Measurements from ENCODE around the gene ANKS3. TPM values are rescaled to one million over a fixed set of nuclear protein-coding genes. Genes with fewer than 3 reads are reported as not detected.

Gene ANKS3
- total RNA-seq, 5 donors from 2014 or later (not counting 1 experiment from before 2014, with no cell fraction given) = 24.2 to 37.1 (median 32.2) TPM

- peak within 1 kb of the TSS; percentile 78 to 86 (median 83) for H3K4me3 Mint-ChIP-seq
- H3K27me3 Mint-ChIP-seq = no peaks in the 10 kb centered on the region
These were observed 40.6 kb downstream of the ANKS3 start, which contains the start of gene NUDT16L1 for GRCh38 chr16:4693296-4693955. NUDT16L1 (plus strand) TSS chr16:4693562; CDS start chr16:4693727, 165 bp downstream.

GRCh38 chr16:4692460-4693295, 41.4 kb downstream of the ANKS3 start:
- Histone ChIP-seq H3K4me1 (ENCODE audit: control insufficient read depth in 1 of 2, extremely low read depth in 1 of 2, insufficient read depth in 2 of 2, low read length in 2 of 2) (peaks cover 5 to 40% of the 10 kb centered on the region in 2 experiments), H3K9me3 (no peaks in the 10 kb centered on the region), H3K4me3 (ENCODE audit: control insufficient read depth in 1 of 2, extremely low read depth in 1 of 2, low read length in 1 of 2) (peak overlapping the region; percentile 75 to 87), H3K27me3 (replicated peaks in 1 of 2; ENCODE audit: control insufficient read depth in 2 of 2, extremely low read depth in 1 of 2, insufficient read depth in 2 of 2, low read length in 1 of 2) (no peaks in the 10 kb centered on the region), H3K36me3 (ENCODE audit: control insufficient read depth in 2 of 2, extremely low read depth in 1 of 2, insufficient read depth in 1 of 2, low read length in 1 of 2) (peaks cover 18 to 30% of the 10 kb centered on the region in 2 donors), H3K27ac (ENCODE audit: low read length) (peak overlapping the region; percentile 61)
- peak in 3 of 35 experiments; percentile 16 to 48 (median 21) for DNase-seq
- peak; percentile 6 to 10 (median 8) for ATAC-seq (replicated peaks in 1 of 4)
- Mint-ChIP-seq H3K4me1 (peaks cover 17 to 22% (median 19%) of the 10 kb centered on the region in 3 donors), H3K36me3 (peaks cover 6% of the 10 kb centered on the region), H3K9me3 (no peaks in the 10 kb centered on the region), H3K27ac (peak overlapping the region; percentile 80 to 90), H3K4me3 (peak overlapping the region; percentile 78 to 86 (median 83)), H3K27me3 (no peaks in the 10 kb centered on the region)
- WGBS (ENCODE audit: insufficient coverage) = 14% methylated on average over 26 of the region's 31 CpGs
- ChIA-PET CTCF (interaction anchor here in 1 of 2 donors (0.6 to 1.0 kb wide), 2 partner anchors 18 to 68 kb away, joined by 3 read pairs; partner anchors contain the start of gene MGRN1), POLR2A (interaction anchor here (0.5 to 1.4 kb wide), 4 partner anchors 42 to 132 kb away, joined by 3 to 7 read pairs (median 4); partner anchors contain the start of gene DNAAF8 (in 1 of the 2))

More at GRCh38 chr16:4693296-4693955, 40.6 kb downstream of the ANKS3 start, which contains the start of gene NUDT16L1:
- Histone ChIP-seq H3K27ac (ENCODE audit: low read length) (peak within 1 kb of the TSS; percentile 61), H3K4me1 (ENCODE audit: control insufficient read depth in 1 of 2, extremely low read depth in 1 of 2, insufficient read depth in 2 of 2, low read length in 2 of 2) (peaks cover 5 to 40% of the 10 kb centered on the region in 2 experiments), H3K4me3 (ENCODE audit: control insufficient read depth in 1 of 2, extremely low read depth in 1 of 2, low read length in 1 of 2) (peak within 1 kb of the TSS; percentile 75 to 87), H3K27me3 (replicated peaks in 1 of 2; ENCODE audit: control insufficient read depth in 2 of 2, extremely low read depth in 1 of 2, insufficient read depth in 2 of 2, low read length in 1 of 2) (no peaks in the 10 kb centered on the region), H3K36me3 (ENCODE audit: control insufficient read depth in 2 of 2, extremely low read depth in 1 of 2, insufficient read depth in 1 of 2, low read length in 1 of 2) (peaks cover 19 to 36% of the 10 kb centered on the region in 2 donors), H3K9me3 (no peaks in the 10 kb centered on the region)
- peak; percentile 91 to 95 (median 94) for ATAC-seq (replicated peaks in 1 of 4)
- ChIA-PET POLR2A (interaction anchor here (0.5 to 1.4 kb wide), 4 partner anchors 41 to 131 kb away, joined by 3 to 7 read pairs (median 4); partner anchors contain the start of gene DNAAF8 (in 1 of the 2)), CTCF (interaction anchor here in 1 of 2 donors (0.6 to 1.1 kb wide), 5 partner anchors 19 to 188 kb away, joined by 3 to 5 read pairs (median 4); partner anchors contain the start of genes DNAAF8 and MGRN1)
- under 1% methylated on average over 91 of the region's 91 CpGs for WGBS (ENCODE audit: insufficient coverage)
- H3K27ac Mint-ChIP-seq = peak within 1 kb of the TSS; percentile 87 to 90
- H3K9me3 Mint-ChIP-seq = no peaks in the 10 kb centered on the region
- H3K36me3 Mint-ChIP-seq = peaks cover 4% of the 10 kb centered on the region
- peak; percentile 92 to 99 (median 96) for DNase-seq
- H3K4me1 Mint-ChIP-seq = peaks cover 17 to 22% (median 19%) of the 10 kb centered on the region in 3 donors

GRCh38 chr16:4691666-4692412, 42.2 kb downstream of the ANKS3 start:
- peak overlapping the region; percentile 72 to 76 for H3K27ac Mint-ChIP-seq
- peaks cover 17 to 22% (median 19%) of the 10 kb centered on the region in 3 donors for H3K4me1 Mint-ChIP-seq

GRCh38 chr16:4690946-4691665, 43.0 kb downstream of the ANKS3 start:
- Histone ChIP-seq H3K27me3 (replicated peaks in 1 of 2; ENCODE audit: control insufficient read depth in 2 of 2, extremely low read depth in 1 of 2, insufficient read depth in 2 of 2, low read length in 1 of 2) (no peaks in the 10 kb centered on the region), H3K27ac (ENCODE audit: low read length) (no peak overlapping the region), H3K4me3 (ENCODE audit: control insufficient read depth in 1 of 2, extremely low read depth in 1 of 2, low read length in 1 of 2) (no peak overlapping the region), H3K36me3 (ENCODE audit: control insufficient read depth in 2 of 2, extremely low read depth in 1 of 2, insufficient read depth in 1 of 2, low read length in 1 of 2) (peaks cover 5 to 22% of the 10 kb centered on the region in 2 donors), H3K4me1 (ENCODE audit: control insufficient read depth in 1 of 2, extremely low read depth in 1 of 2, insufficient read depth in 2 of 2, low read length in 2 of 2) (peaks cover 5 to 36% of the 10 kb centered on the region in 2 experiments), H3K9me3 (no peaks in the 10 kb centered on the region)
- peak overlapping the region; percentile 56 to 76 for H3K27ac Mint-ChIP-seq
- peak overlapping the region; percentile 47 to 59 (median 59) for H3K4me3 Mint-ChIP-seq
- ChIA-PET CTCF (no interaction called here), POLR2A (interaction anchor here in 1 of 2 donors (0.5 kb wide), 1 partner anchor 63 kb away, joined by 6 read pairs; no protein-coding TSS in a partner anchor)
- ATAC-seq (replicated peaks in 1 of 4) = no peak
- peaks cover 17 to 22% (median 19%) of the 10 kb centered on the region in 3 donors for H3K4me1 Mint-ChIP-seq
- WGBS (ENCODE audit: insufficient coverage) = 88% methylated on average over 13 of the region's 19 CpGs
- no peaks in the 10 kb centered on the region for H3K27me3 Mint-ChIP-seq
- no peaks in the 10 kb centered on the region for H3K9me3 Mint-ChIP-seq
- DNase-seq = no peak
- peaks cover 8% of the 10 kb centered on the region for H3K36me3 Mint-ChIP-seq

More at GRCh38 chr16:4691666-4692412, 42.2 kb downstream of the ANKS3 start:
- Histone ChIP-seq H3K9me3 (no peaks in the 10 kb centered on the region), H3K27me3 (replicated peaks in 1 of 2; ENCODE audit: control insufficient read depth in 2 of 2, extremely low read depth in 1 of 2, insufficient read depth in 2 of 2, low read length in 1 of 2) (no peaks in the 10 kb centered on the region), H3K27ac (ENCODE audit: low read length) (no peak overlapping the region), H3K4me1 (ENCODE audit: control insufficient read depth in 1 of 2, extremely low read depth in 1 of 2, insufficient read depth in 2 of 2, low read length in 2 of 2) (peaks cover 5 to 40% of the 10 kb centered on the region in 2 experiments), H3K36me3 (ENCODE audit: control insufficient read depth in 2 of 2, extremely low read depth in 1 of 2, insufficient read depth in 1 of 2, low read length in 1 of 2) (peaks cover 11 to 23% of the 10 kb centered on the region in 2 donors), H3K4me3 (ENCODE audit: control insufficient read depth in 1 of 2, extremely low read depth in 1 of 2, low read length in 1 of 2) (no peak overlapping the region)
- ATAC-seq (replicated peaks in 1 of 4) (no peak), DNase-seq (no peak)
- Mint-ChIP-seq H3K27me3 (no peaks in the 10 kb centered on the region), H3K4me3 (peak overlapping the region; percentile 59 to 78 (median 59)), H3K36me3 (peaks cover 8% of the 10 kb centered on the region), H3K9me3 (no peaks in the 10 kb centered on the region)
- ChIA-PET CTCF (interaction anchor here in 1 of 2 donors (1.0 kb wide), 1 partner anchor 68 kb away, joined by 3 read pairs; the partner anchor contains the start of gene MGRN1), POLR2A (interaction anchor here in 1 of 2 donors (0.5 kb wide), 1 partner anchor 64 kb away, joined by 6 read pairs; no protein-coding TSS in a partner anchor)
- 94% methylated on average over 12 of the region's 20 CpGs for WGBS (ENCODE audit: insufficient coverage)

- DNase-seq = no peak
- no peak overlapping the region for H3K4me3 Mint-ChIP-seq
- H3K27ac Mint-ChIP-seq = no peak overlapping the region
These were observed 44.0 kb downstream of the ANKS3 start for GRCh38 chr16:4689864-4690704.

More at GRCh38 chr16:4689864-4690704, 44.0 kb downstream of the ANKS3 start:
- ChIA-PET POLR2A (interaction anchor here in 1 of 2 donors (0.7 kb wide), 1 partner anchor 25 kb away, joined by 8 read pairs; no protein-coding TSS in a partner anchor), CTCF (no interaction called here)
- H3K4me1 Mint-ChIP-seq = peaks cover 11 to 15% (median 14%) of the 10 kb centered on the region in 3 donors
- Histone ChIP-seq H3K27me3 (replicated peaks in 1 of 2; ENCODE audit: control insufficient read depth in 2 of 2, extremely low read depth in 1 of 2, insufficient read depth in 2 of 2, low read length in 1 of 2) (no peaks in the 10 kb centered on the region), H3K4me1 (ENCODE audit: control insufficient read depth in 1 of 2, extremely low read depth in 1 of 2, insufficient read depth in 2 of 2, low read length in 2 of 2) (peaks cover 5 to 26% of the 10 kb centered on the region in 2 experiments), H3K4me3 (ENCODE audit: control insufficient read depth in 1 of 2, extremely low read depth in 1 of 2, low read length in 1 of 2) (no peak overlapping the region), H3K9me3 (no peaks in the 10 kb centered on the region), H3K36me3 (ENCODE audit: control insufficient read depth in 2 of 2, extremely low read depth in 1 of 2, insufficient read depth in 1 of 2, low read length in 1 of 2) (peaks cover 9 to 21% of the 10 kb centered on the region in 2 donors), H3K27ac (ENCODE audit: low read length) (no peak overlapping the region)
- H3K27me3 Mint-ChIP-seq = no peaks in the 10 kb centered on the region
- no peak for ATAC-seq (replicated peaks in 1 of 4)
- 94% methylated on average over 23 of the region's 31 CpGs for WGBS (ENCODE audit: insufficient coverage)
- no peaks in the 10 kb centered on the region for H3K9me3 Mint-ChIP-seq
- peaks cover 6% of the 10 kb centered on the region for H3K36me3 Mint-ChIP-seq
